Hair follicular keratinocyte (primary cell): ENCODE measurements around the gene GCN1. TPM values are rescaled to one million over a fixed set of nuclear protein-coding genes. Genes with fewer than 3 reads are reported as not detected.

Source experiments
- total RNA-seq: library from RNA; depleted of rRNA; stranded (reverse); fragments of >200 nt; gene quantifications from 2 replicates; pipeline ENCODE4 v1.2.3, GENCODE V29; 2015

The GCN1 gene
- 48.9 and 61.1 TPM in 2 replicates for total RNA-seq

GRCh38 chr12:120194534-120195395 lies at the start of gene GCN1:
Gene GCN1 (minus strand): TSS chr12:120194715. CDS start chr12:120194697, 18 bp downstream.

DNA sequence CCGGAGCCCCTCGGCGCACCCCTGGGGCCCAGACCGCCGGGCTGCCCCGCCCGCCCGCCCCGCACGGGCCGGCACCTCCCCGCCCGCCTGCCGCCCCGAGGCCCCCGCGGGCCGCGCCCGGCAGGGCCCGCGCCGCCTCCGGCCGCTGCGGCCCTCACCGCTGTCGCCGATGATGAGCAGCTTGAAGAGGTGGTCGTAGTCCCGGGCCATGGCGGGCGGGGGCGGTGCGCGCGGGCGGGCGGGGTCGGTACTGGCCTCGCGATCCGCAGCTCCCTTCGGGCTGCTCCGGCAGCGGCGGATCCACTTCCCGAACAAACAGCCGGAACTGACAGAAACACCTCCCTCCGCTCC lies 78.1 kb downstream of the GCN1 start, which contains the start of gene RAB35:
RAB35 (minus strand) TSS at position 313 of the 351 bp plus-strand sequence; CDS start at position 210, 103 bp downstream.

Other genes with a start within 250 kb of the GCN1 start
- gene BICDL1, start 205.5 kb downstream of the GCN1 start, total RNA-seq: 14.5 and 20.5 TPM in 2 replicates
- 26.7 and 40.4 TPM in 2 replicates for gene RAB35, start 78.0 kb downstream of the GCN1 start, total RNA-seq
- gene RPLP0, start 6.4 kb upstream of the GCN1 start, total RNA-seq: 4,763 and 5,523 TPM in 2 replicates
- gene PXN, start 71.0 kb upstream of the GCN1 start, total RNA-seq: 188 and 191 TPM in 2 replicates
- gene RNU4-2, start 97.2 kb upstream of the GCN1 start, total RNA-seq: under 0.01 TPM in 2 replicates
- under 0.01 TPM in 2 replicates for gene RNU4-1, start 98.5 kb upstream of the GCN1 start, total RNA-seq
- gene SIRT4, start 107.6 kb upstream of the GCN1 start, total RNA-seq: 0.49 and 0.62 TPM in 2 replicates
- gene PLA2G1B, start 133.1 kb upstream of the GCN1 start, total RNA-seq: not detected in 2 replicates
- gene MSI1, start 174.4 kb upstream of the GCN1 start, total RNA-seq: not detected in 2 replicates
- 742 and 768 TPM in 2 replicates for gene COX6A1, start 243.4 kb upstream of the GCN1 start, total RNA-seq